GM18505 (cell line): ENCODE measurements around the gene MTCL1.
"Not testable (repeated sequence)": the region's sequence is repeated elsewhere in the genome, so short reads cannot be mapped to it uniquely, and the experiment has no call there.

Experiments
- ATAC-seq: cut with Tn5 transposase; IDR thresholded peaks from one replicate; pipeline ENCODE4 v1.9.1; 2021; ENCODE audit not compliant: unreplicated experiment
- POLR2A ChIP-seq: IDR thresholded peaks from 4 replicates; pipeline ENCODE4 v1.6.1; 2011; ENCODE audit warnings: borderline replicate concordance; ENCODE audit not compliant: insufficient read depth, insufficient read length; ENCODE audit errors: extremely low read depth

The MTCL1 gene

GRCh38 chr18:8749492-8749891 lies 44.1 kb downstream of the MTCL1 start:
- no peak for TF ChIP-seq POLR2A
- ATAC-seq: no peak

- ATAC-seq: no peak
- TF ChIP-seq POLR2A: no peak
Observed at GRCh38 chr18:8750954-8751415, 45.6 kb downstream of the MTCL1 start.

- no peak for TF ChIP-seq POLR2A
- ATAC-seq: no peak
Observed at GRCh38 chr18:8751692-8752091, 46.3 kb downstream of the MTCL1 start.

GRCh38 chr18:8752329-8752728 lies 47.0 kb downstream of the MTCL1 start:
- TF ChIP-seq POLR2A: no peak
- ATAC-seq: no peak

- TF ChIP-seq POLR2A: no peak
- ATAC-seq: peak; percentile 75
Observed at GRCh38 chr18:8754995-8755960, 49.9 kb downstream of the MTCL1 start.

GRCh38 chr18:8756571-8756970 lies 51.2 kb downstream of the MTCL1 start:
- TF ChIP-seq POLR2A: no peak
- no peak for ATAC-seq

- no peak for TF ChIP-seq POLR2A
- no peak for ATAC-seq
Observed at GRCh38 chr18:8757396-8757997, 52.1 kb downstream of the MTCL1 start.

- ATAC-seq: no peak
- TF ChIP-seq POLR2A: no peak
Observed at GRCh38 chr18:8758466-8758865, 53.1 kb downstream of the MTCL1 start.

GRCh38 chr18:8760984-8761383 lies 55.6 kb downstream of the MTCL1 start:
- ATAC-seq: no peak
- TF ChIP-seq POLR2A: no peak

- ATAC-seq: not testable (repeated sequence)
Observed at GRCh38 chr18:8761535-8761934, 56.2 kb downstream of the MTCL1 start.

GRCh38 chr18:8762968-8763367 lies 57.6 kb downstream of the MTCL1 start:
- ATAC-seq: no peak
- TF ChIP-seq POLR2A: no peak

- no peak for ATAC-seq
- TF ChIP-seq POLR2A: no peak
Observed at GRCh38 chr18:8763611-8764010, 58.3 kb downstream of the MTCL1 start.

- no peak for TF ChIP-seq POLR2A
- no peak for ATAC-seq
Observed at GRCh38 chr18:8765783-8766463, 60.6 kb downstream of the MTCL1 start.
